Measurements from ENCODE around the gene KRT39. TPM values are rescaled to one million over a fixed set of nuclear protein-coding genes. Genes with fewer than 3 reads are reported as not detected.

KRT39 gene
- total and polyA plus RNA-seq, 2 donors (not counting 3 experiments of a cell fraction or from before 2014, with no cell fraction given), result not detected

DNA sequence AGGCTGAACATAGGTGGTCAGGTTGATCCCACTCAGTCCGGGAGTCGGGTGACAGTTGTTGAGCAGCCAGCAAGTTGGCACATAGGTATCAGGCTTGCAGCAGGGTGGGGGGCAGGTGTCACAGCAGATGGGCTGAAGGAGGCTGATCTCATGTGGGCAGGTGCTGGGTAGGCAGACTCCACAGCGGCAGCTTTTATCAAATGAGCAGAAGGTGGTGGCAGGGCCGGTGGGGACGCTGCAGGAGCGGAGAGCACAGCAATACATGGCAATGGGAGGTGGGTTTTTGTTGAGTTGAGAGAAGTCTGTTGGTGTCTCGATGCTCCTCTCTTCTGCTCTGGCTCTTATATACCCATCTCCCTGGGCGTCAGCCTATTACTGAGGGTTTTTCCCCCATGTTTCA is 42.1 kb upstream of the KRT39 start, which contains the start of gene KRTAP3-1:
KRTAP3-1 (minus strand) TSS at position 318 of the 400 bp plus-strand sequence; CDS start at position 264, 54 bp downstream.
- Histone ChIP-seq H3K79me2 (ENCODE audit: control insufficient read depth, insufficient read depth, low read length) (no peaks in the 10 kb centered on the region), H3K9ac (replicated peaks; ENCODE audit: extremely low read depth, insufficient read depth, low read length) (no peak within 1 kb of the TSS), H3K9me1 (replicated peaks; ENCODE audit: control insufficient read depth, extremely low read depth, insufficient read depth, low read length) (no peaks in the 10 kb centered on the region), H3K4me2 (ENCODE audit: insufficient read depth, low read length) (no peak within 1 kb of the TSS), H3K4me3 (replicated peaks in 1 of 3; ENCODE audit: insufficient read depth in 1 of 3, low read depth in 1 of 3, low read length in 3 of 3) (no peak within 1 kb of the TSS), H2AFZ (ENCODE audit: low read depth, low read length) (no peak within 1 kb of the TSS), H3K36me3 (ENCODE audit: control insufficient read depth in 2 of 2, extremely low read depth in 1 of 2, insufficient read depth in 2 of 2, low read length in 2 of 2) (no peaks in the 10 kb centered on the region), H3K4me1 (ENCODE audit: control insufficient read depth, extremely low read depth, insufficient read depth, low read length) (no peaks in the 10 kb centered on the region), H3K27me3 (ENCODE audit: control insufficient read depth in 2 of 2, insufficient read depth in 2 of 2, low read length in 2 of 2) (peaks cover 0 to 1% of the 10 kb centered on the region in 2 experiments), H4K20me1 (replicated peaks; ENCODE audit: control insufficient read depth, extremely low read depth, insufficient read depth, low read length) (no peaks in the 10 kb centered on the region), H3K9me3 (replicated peaks; ENCODE audit: control insufficient read depth, insufficient read depth, low read length) (no peaks in the 10 kb centered on the region), H3K27ac (ENCODE audit: insufficient read depth, low read depth, low read length) (no peak within 1 kb of the TSS)
- TF ChIP-seq FOS (IDR thresholded peaks at IDR 0.05; ENCODE audit: borderline replicate concordance, insufficient read depth, low read length) (no peak), GATA2 (IDR thresholded peaks at IDR 0.05; ENCODE audit: insufficient read depth, insufficient read length, low read depth, low read length) (no peak), JUN (IDR thresholded peaks at IDR 0.05; ENCODE audit: borderline replicate concordance, insufficient read depth, insufficient read length, low read depth) (no peak)
- TF ChIP-seq, protein P1, sequence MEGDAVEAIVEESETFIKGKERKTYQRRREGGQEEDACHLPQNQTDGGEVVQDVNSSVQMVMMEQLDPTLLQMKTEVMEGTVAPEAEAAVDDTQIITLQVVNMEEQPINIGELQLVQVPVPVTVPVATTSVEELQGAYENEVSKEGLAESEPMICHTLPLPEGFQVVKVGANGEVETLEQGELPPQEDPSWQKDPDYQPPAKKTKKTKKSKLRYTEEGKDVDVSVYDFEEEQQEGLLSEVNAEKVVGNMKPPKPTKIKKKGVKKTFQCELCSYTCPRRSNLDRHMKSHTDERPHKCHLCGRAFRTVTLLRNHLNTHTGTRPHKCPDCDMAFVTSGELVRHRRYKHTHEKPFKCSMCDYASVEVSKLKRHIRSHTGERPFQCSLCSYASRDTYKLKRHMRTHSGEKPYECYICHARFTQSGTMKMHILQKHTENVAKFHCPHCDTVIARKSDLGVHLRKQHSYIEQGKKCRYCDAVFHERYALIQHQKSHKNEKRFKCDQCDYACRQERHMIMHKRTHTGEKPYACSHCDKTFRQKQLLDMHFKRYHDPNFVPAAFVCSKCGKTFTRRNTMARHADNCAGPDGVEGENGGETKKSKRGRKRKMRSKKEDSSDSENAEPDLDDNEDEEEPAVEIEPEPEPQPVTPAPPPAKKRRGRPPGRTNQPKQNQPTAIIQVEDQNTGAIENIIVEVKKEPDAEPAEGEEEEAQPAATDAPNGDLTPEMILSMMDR (IDR thresholded peaks at IDR 0.05; ENCODE audit: extremely low read depth in 1 of 2, insufficient read depth in 1 of 2, low read depth in 1 of 2, low read length in 2 of 2), result no peak
- intact Hi-C loops (cut with micrococcal nuclease), result no loop called here
- DNase-seq (ENCODE audit: low read depth, low spot score), result no peak
- no peak for FAIRE-seq
- dilution Hi-C loops (cut with MboI; ENCODE audit: extremely low pct_ligation_motif_present, low sequenced_read_pairs), result no loop called here
- CTCF ChIA-PET, result interaction anchor here (1.0 kb wide), 1 partner anchor 47 kb away, joined by 4 read pairs; no protein-coding TSS in a partner anchor
- POLR2A ChIA-PET, result no interaction called here
- BruUV-seq (replicated peaks), result no TSS peak

DNA sequence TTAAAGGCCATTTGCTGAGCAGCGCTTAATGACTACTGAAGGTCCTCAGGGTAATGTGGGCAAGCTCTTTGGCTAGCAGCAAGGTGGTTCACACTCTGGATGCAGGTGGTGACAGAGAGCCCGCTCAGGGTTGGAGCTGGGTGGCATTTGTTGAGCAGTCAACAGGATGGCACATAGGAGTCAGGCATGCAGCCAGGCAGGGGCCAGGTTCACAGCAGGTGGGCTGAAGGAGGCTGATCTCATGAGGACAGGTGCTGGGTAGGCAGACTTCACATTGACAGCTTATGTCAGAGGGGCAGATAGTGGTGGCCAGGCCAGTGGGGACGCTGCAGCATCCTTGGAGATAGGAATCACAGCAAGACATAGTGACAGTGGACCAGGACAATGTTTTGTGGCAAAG is 37.6 kb upstream of the KRT39 start:
- H4K20me1 ChIP-seq (replicated peaks; ENCODE audit: control insufficient read depth, extremely low read depth, insufficient read depth, low read length), result no peaks in the 10 kb centered on the region
- H3K9me3 ChIP-seq (replicated peaks; ENCODE audit: control insufficient read depth, insufficient read depth, low read length), result no peaks in the 10 kb centered on the region
- H3K79me2 ChIP-seq (ENCODE audit: control insufficient read depth, insufficient read depth, low read length), result no peaks in the 10 kb centered on the region
- H3K9ac ChIP-seq (replicated peaks; ENCODE audit: extremely low read depth, insufficient read depth, low read length), result no peak overlapping the region
- no peak for TF ChIP-seq GATA2 (IDR thresholded peaks at IDR 0.05; ENCODE audit: insufficient read depth, insufficient read length, low read depth, low read length)
- TF ChIP-seq EZH2 (IDR thresholded peaks at IDR 0.05; ENCODE audit: borderline replicate concordance, low read depth, low read length, severe bottlenecking), result no peak
- TF ChIP-seq JUN (IDR thresholded peaks at IDR 0.05; ENCODE audit: borderline replicate concordance, insufficient read depth, insufficient read length, low read depth), result no peak
- no peak for TF ChIP-seq POLR2AphosphoS5 (IDR thresholded peaks at IDR 0.05; ENCODE audit: insufficient read depth, low read depth, low read length)
- TF ChIP-seq FOS (IDR thresholded peaks at IDR 0.05; ENCODE audit: borderline replicate concordance, insufficient read depth, low read length), result no peak
- DNase-seq (ENCODE audit: low read depth, low spot score), result no peak
- H3K4me1 ChIP-seq (ENCODE audit: control insufficient read depth, extremely low read depth, insufficient read depth, low read length), result no peaks in the 10 kb centered on the region
- H3K9me1 ChIP-seq (replicated peaks; ENCODE audit: control insufficient read depth, extremely low read depth, insufficient read depth, low read length), result no peaks in the 10 kb centered on the region
- intact Hi-C loops (cut with micrococcal nuclease), result no loop called here
- no peaks in the 10 kb centered on the region for H3K27me3 ChIP-seq (ENCODE audit: control insufficient read depth in 2 of 2, insufficient read depth in 2 of 2, low read length in 2 of 2)
- CTCF ChIA-PET, result no interaction called here
- H3K4me2 ChIP-seq (ENCODE audit: insufficient read depth, low read length), result no peak overlapping the region
- no peak overlapping the region for H3K27ac ChIP-seq (ENCODE audit: insufficient read depth, low read depth, low read length)
- POLR2A ChIA-PET, result no interaction called here
- no TSS peak for BruUV-seq (replicated peaks)
- no peak overlapping the region for H2AFZ ChIP-seq (ENCODE audit: low read depth, low read length)
- no peak overlapping the region for H3K4me3 ChIP-seq (replicated peaks in 1 of 3; ENCODE audit: insufficient read depth in 1 of 3, low read depth in 1 of 3, low read length in 3 of 3)
- no peaks in the 10 kb centered on the region for H3K36me3 ChIP-seq (ENCODE audit: control insufficient read depth in 2 of 2, extremely low read depth in 1 of 2, insufficient read depth in 2 of 2, low read length in 2 of 2)
- dilution Hi-C loops (cut with MboI; ENCODE audit: extremely low pct_ligation_motif_present, low sequenced_read_pairs), result no loop called here
- no peak for FAIRE-seq

All from endothelial cell of umbilical vein (primary cell).